Caco-2 (cell line): Measurements from ENCODE around the gene KIAA2012. TPM values are rescaled to one million over a fixed set of nuclear protein-coding genes. Genes with fewer than 3 reads are reported as not detected.

Source experiments
- Bru-seq: library from RNA; stranded (reverse); fragments of 400-500 nt; gene quantifications from one replicate; lab custom pipeline; 2021; lab: Mats Ljungman, UMichigan
- BruChase-seq, 2 experiments: library from RNA; stranded (reverse); fragments of 400-500 nt; gene quantifications; one replicate each; lab custom pipeline; 2021; lab: Mats Ljungman, UMichigan
- BruUV-seq: library from RNA; stranded (reverse); fragments of 400-500 nt; replicated peaks from 2 replicates; lab custom pipeline; 2021; lab: Mats Ljungman, UMichigan
- CTCF ChIA-PET: fragments of 300-600 bp; sonication (Branson Sonifier 250); formaldehyde crosslinking; loops from one replicate; lab custom pipeline; 2022; ENCODE audit warnings: antibody characterized with exemption; lab: Charles Lee
- POLR2A ChIA-PET: fragments of 300-600 bp; sonication (Branson Sonifier 250); formaldehyde crosslinking; loops from one replicate; lab custom pipeline; 2022; ENCODE audit warnings: antibody characterized with exemption; lab: Charles Lee
- DNase-seq, 2 experiments: peaks; one replicate each; pipeline versions ENCODE4 v3.0.0 to v3.0.0-alpha.2; 2020 to 2022
- H3K27me3 ChIP-seq: replicated peaks from 2 replicates; pipeline ENCODE4 v1.6.0; 2011; ENCODE audit warnings: low read length; ENCODE audit not compliant: control insufficient read depth, insufficient read depth
- H3K36me3 ChIP-seq: 2 replicates; pipeline ENCODE4 v1.5.1; 2011; ENCODE audit warnings: low read length; ENCODE audit not compliant: control insufficient read depth, insufficient read depth
- H3K4me1 ChIP-seq: fragments of 250-450 bp; sonication (Bioruptor Pico); 2 replicates; pipeline ENCODE4 v1.5.1; 2020; ENCODE audit warnings: mild to moderate bottlenecking
- H3K4me3 ChIP-seq: 2 replicates; pipeline ENCODE4 v1.5.1; 2011; ENCODE audit warnings: low read depth, mild to moderate bottlenecking, control low read depth, low read length
- H3K9me3 ChIP-seq: fragments of 250-450 bp; sonication (Bioruptor Pico); 2 replicates; pipeline ENCODE4 v1.5.1; 2020; ENCODE audit warnings: mild to moderate bottlenecking, moderate library complexity
- H3K27ac Mint-ChIP-seq: one replicate; pipeline ENCODE4 v1.8.0; 2022; ENCODE audit warnings: mixed read lengths; ENCODE audit not compliant: unreplicated experiment
- H3K27me3 Mint-ChIP-seq: one replicate; pipeline ENCODE4 v1.8.0; 2022; ENCODE audit warnings: mixed read lengths; ENCODE audit not compliant: insufficient read depth, unreplicated experiment
- H3K36me3 Mint-ChIP-seq: one replicate; pipeline ENCODE4 v1.8.0; 2022; ENCODE audit warnings: mild to moderate bottlenecking, mixed read lengths; ENCODE audit not compliant: insufficient read depth, unreplicated experiment
- H3K4me1 Mint-ChIP-seq: one replicate; pipeline ENCODE4 v1.8.0; 2022; ENCODE audit warnings: low read depth, mixed read lengths; ENCODE audit not compliant: unreplicated experiment
- H3K4me3 Mint-ChIP-seq: one replicate; pipeline ENCODE4 v1.8.0; 2022; ENCODE audit warnings: mild to moderate bottlenecking, moderate library complexity, mixed read lengths; ENCODE audit not compliant: unreplicated experiment
- H3K9me3 Mint-ChIP-seq: one replicate; pipeline ENCODE4 v1.8.0; 2022; ENCODE audit warnings: mixed read lengths; ENCODE audit not compliant: unreplicated experiment
- intact Hi-C: fragments of 100-400 bp; cut with micrococcal nuclease; formaldehyde crosslinking; loops from one replicate; pipeline ENCODE4 v1.10.0; 2022; ENCODE audit not compliant: unreplicated experiment
- long read RNA-seq: library from polyadenylated mRNA; stranded (forward); transcript quantifications from one replicate; pipeline ENCODE4 v2.0.0, GENCODE V29; 2022
- total RNA-seq: library from RNA; stranded (reverse); gene quantifications from 2 replicates; pipeline ENCODE4 v1.2.3, GENCODE V29; 2022
- TF ChIP-seq, protein P1 (sequence below), 2 experiments: fragments of 200-600 bp in 1 of 2; IDR thresholded peaks; 1 replicate in 1 of 2; 2 replicates in 1 of 2; pipeline versions ENCODE4 v1.5.1 to v1.8.0; 2011 to 2022; ENCODE audit warnings: antibody characterized with exemption in 1 of 2, control low read depth in 1 of 2, inconsistent platforms in 1 of 2, low read depth in 1 of 2, low read length in 1 of 2, mild to moderate bottlenecking in 1 of 2, moderate library complexity in 1 of 2; ENCODE audit not compliant: insufficient read depth in 1 of 2, severe bottlenecking in 1 of 2, unreplicated experiment in 1 of 2

Gene KIAA2012
- total RNA-seq (0.27 and 0.37 TPM in 2 replicates), Bru-seq, nascent RNA (percentile 24 among the genes with signal in this experiment), BruChase-seq, experiment 1, labeled RNA remaining after a 2-hour chase (percentile 16 among the genes with signal in this experiment), BruChase-seq, experiment 2, labeled RNA remaining after a 6-hour chase (percentile 16 among the genes with signal in this experiment)
- long read RNA-seq, result 0 reads

GRCh38 chr2:202072737-202073401 lies at the start of gene KIAA2012:
Gene KIAA2012 (plus strand): TSS chr2:202073255. CDS start chr2:202073628, 373 bp downstream.
- intact Hi-C loops, result loop anchor here (1.0 kb wide), 2 partner anchors 62 to 105 kb away; no protein-coding TSS in a partner anchor
- no peaks in the 10 kb centered on the region for H3K36me3 Mint-ChIP-seq
- no TSS peak for BruUV-seq
- Histone ChIP-seq H3K4me1 (no peaks in the 10 kb centered on the region), H3K4me3 (no peak within 1 kb of the TSS), H3K9me3 (no peaks in the 10 kb centered on the region), H3K36me3 (no peaks in the 10 kb centered on the region), H3K27me3 (no peaks in the 10 kb centered on the region)
- no peaks in the 10 kb centered on the region for H3K27me3 Mint-ChIP-seq
- TF ChIP-seq, protein P1, sequence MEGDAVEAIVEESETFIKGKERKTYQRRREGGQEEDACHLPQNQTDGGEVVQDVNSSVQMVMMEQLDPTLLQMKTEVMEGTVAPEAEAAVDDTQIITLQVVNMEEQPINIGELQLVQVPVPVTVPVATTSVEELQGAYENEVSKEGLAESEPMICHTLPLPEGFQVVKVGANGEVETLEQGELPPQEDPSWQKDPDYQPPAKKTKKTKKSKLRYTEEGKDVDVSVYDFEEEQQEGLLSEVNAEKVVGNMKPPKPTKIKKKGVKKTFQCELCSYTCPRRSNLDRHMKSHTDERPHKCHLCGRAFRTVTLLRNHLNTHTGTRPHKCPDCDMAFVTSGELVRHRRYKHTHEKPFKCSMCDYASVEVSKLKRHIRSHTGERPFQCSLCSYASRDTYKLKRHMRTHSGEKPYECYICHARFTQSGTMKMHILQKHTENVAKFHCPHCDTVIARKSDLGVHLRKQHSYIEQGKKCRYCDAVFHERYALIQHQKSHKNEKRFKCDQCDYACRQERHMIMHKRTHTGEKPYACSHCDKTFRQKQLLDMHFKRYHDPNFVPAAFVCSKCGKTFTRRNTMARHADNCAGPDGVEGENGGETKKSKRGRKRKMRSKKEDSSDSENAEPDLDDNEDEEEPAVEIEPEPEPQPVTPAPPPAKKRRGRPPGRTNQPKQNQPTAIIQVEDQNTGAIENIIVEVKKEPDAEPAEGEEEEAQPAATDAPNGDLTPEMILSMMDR (IDR thresholded peaks at IDR 0.05; ENCODE audit: insufficient read depth in 1 of 2, low read depth in 1 of 2, low read length in 1 of 2, severe bottlenecking in 1 of 2, unreplicated experiment in 1 of 2), result no peak
- H3K4me3 Mint-ChIP-seq, result no peak within 1 kb of the TSS
- ChIA-PET POLR2A (no interaction called here), CTCF (interaction anchor here (1.0 to 1.3 kb wide), 2 partner anchors 76 to 86 kb away, joined by 3 to 6 read pairs; no protein-coding TSS in a partner anchor)
- H3K9me3 Mint-ChIP-seq, result no peaks in the 10 kb centered on the region
- H3K4me1 Mint-ChIP-seq, result no peaks in the 10 kb centered on the region
- DNase-seq, result no peak
- H3K27ac Mint-ChIP-seq, result no peak within 1 kb of the TSS

DNA sequence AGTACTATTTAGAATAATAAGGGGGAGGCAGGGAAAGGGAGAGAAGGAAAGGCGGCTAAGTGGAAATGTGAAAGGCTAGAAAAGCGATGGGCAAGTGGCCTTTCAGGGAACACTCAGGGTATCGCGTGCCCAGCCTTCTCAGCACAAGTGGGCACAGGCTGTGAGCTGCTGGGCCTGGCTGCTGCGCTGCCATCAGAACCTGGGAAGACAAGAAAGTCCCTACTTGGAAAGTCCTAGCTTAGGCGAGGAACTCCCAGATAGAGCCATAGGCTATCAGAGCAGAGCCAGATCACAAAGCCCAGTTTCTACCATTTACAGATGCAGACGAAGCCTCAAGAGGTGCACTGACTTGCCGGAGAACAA lies 49.2 kb upstream of the KIAA2012 start:
- no peak overlapping the region for H3K4me3 Mint-ChIP-seq
- no TSS peak for BruUV-seq
- no peak overlapping the region for H3K27ac Mint-ChIP-seq

DNA sequence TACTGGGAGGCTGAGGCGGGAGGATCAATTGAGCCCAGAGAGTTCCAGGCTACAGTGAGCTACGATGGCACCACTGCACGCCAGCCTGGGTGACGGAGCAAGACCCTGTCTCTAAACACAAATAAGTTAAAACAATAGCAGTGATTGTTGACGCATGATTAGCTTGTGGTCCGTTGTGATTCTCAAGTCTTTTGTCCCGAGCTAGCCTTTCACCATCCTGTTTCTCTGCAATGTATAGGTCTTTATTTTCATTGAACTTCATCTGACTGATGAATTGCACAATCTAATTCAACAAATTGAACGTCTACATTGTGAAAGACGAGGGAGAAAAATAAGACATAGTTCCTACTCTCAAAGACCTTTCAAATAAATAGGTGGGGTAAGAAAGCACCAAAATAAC lies 48.2 kb upstream of the KIAA2012 start:
- DNase-seq, result no peak
- H3K4me3 ChIP-seq, result no peak overlapping the region
- Mint-ChIP-seq H3K36me3 (no peaks in the 10 kb centered on the region), H3K27me3 (no peaks in the 10 kb centered on the region), H3K9me3 (no peaks in the 10 kb centered on the region), H3K27ac (no peak overlapping the region), H3K4me3 (no peak overlapping the region), H3K4me1 (no peaks in the 10 kb centered on the region)
- no peaks in the 10 kb centered on the region for H3K36me3 ChIP-seq
- ChIA-PET POLR2A (no interaction called here), CTCF (no interaction called here)
- H3K27me3 ChIP-seq, result no peaks in the 10 kb centered on the region
- TF ChIP-seq, protein P1 (IDR thresholded peaks at IDR 0.05; ENCODE audit: insufficient read depth in 1 of 2, low read depth in 1 of 2, low read length in 1 of 2, severe bottlenecking in 1 of 2, unreplicated experiment in 1 of 2), result no peak
- H3K4me1 ChIP-seq, result no peaks in the 10 kb centered on the region
- H3K9me3 ChIP-seq, result no peaks in the 10 kb centered on the region; the same call in 1 of the 2 replicates
- intact Hi-C loops, result no loop called here
- no TSS peak for BruUV-seq

More for the DNA sequence above, 49.2 kb upstream of the KIAA2012 start:
- DNase-seq, result no peak
- Histone ChIP-seq H3K27me3 (no peaks in the 10 kb centered on the region), H3K4me3 (no peak overlapping the region), H3K9me3 (no peaks in the 10 kb centered on the region; the same call in 1 of the 2 replicates), H3K4me1 (no peaks in the 10 kb centered on the region), H3K36me3 (no peaks in the 10 kb centered on the region)
- ChIA-PET CTCF (no interaction called here), POLR2A (no interaction called here)
- TF ChIP-seq, protein P1 (IDR thresholded peaks at IDR 0.05; ENCODE audit: insufficient read depth in 1 of 2, low read depth in 1 of 2, low read length in 1 of 2, severe bottlenecking in 1 of 2, unreplicated experiment in 1 of 2), result no peak
- Mint-ChIP-seq H3K4me1 (no peaks in the 10 kb centered on the region), H3K27me3 (no peaks in the 10 kb centered on the region), H3K36me3 (no peaks in the 10 kb centered on the region), H3K9me3 (no peaks in the 10 kb centered on the region)
- intact Hi-C loops, result no loop called here
